Trophoblast cell (in vitro differentiated cells and primary cell): ENCODE results near the gene RNF41.

Experiments used
- DNase-seq, 2 donors: peaks; one replicate each; pipeline ENCODE4 v3.0.0-alpha.2; 2016
- H2AFZ ChIP-seq: 2 replicates; pipeline ENCODE4 v1.6.1; 2013; ENCODE audit warnings: low read length, moderate library complexity, mild to moderate bottlenecking; ENCODE audit not compliant: insufficient read depth, poor library complexity
- H2AK5ac ChIP-seq: 2 replicates; pipeline ENCODE4 v1.6.1; 2013; ENCODE audit warnings: mild to moderate bottlenecking, low read length
- H2BK120ac ChIP-seq: 2 replicates; pipeline ENCODE4 v1.6.1; 2013; ENCODE audit warnings: low read length, mild to moderate bottlenecking, moderate library complexity; ENCODE audit not compliant: insufficient read depth, poor library complexity
- H2BK12ac ChIP-seq: 2 replicates; pipeline ENCODE4 v1.6.1; 2013; ENCODE audit warnings: mild to moderate bottlenecking, low read length, moderate library complexity
- H2BK5ac ChIP-seq: 2 replicates; pipeline ENCODE4 v1.6.1; 2013; ENCODE audit warnings: low read length, low read depth, moderate library complexity, mild to moderate bottlenecking; ENCODE audit not compliant: poor library complexity
- H3K14ac ChIP-seq: 2 replicates; pipeline ENCODE4 v1.6.1; 2013; ENCODE audit warnings: mild to moderate bottlenecking, low read length
- H3K18ac ChIP-seq: 2 replicates; pipeline ENCODE4 v1.6.1; 2013; ENCODE audit warnings: mild to moderate bottlenecking, low read length
- H3K23ac ChIP-seq: 2 replicates; pipeline ENCODE4 v1.6.1; 2013; ENCODE audit warnings: low read length
- H3K27ac ChIP-seq: 2 replicates; pipeline ENCODE4 v1.5.1; 2013; ENCODE audit warnings: low read depth, mild to moderate bottlenecking, inconsistent platforms, low read length, moderate library complexity
- H3K27me3 ChIP-seq: 2 replicates; pipeline ENCODE4 v1.6.1; 2013; ENCODE audit warnings: inconsistent platforms, mild to moderate bottlenecking, low read length, moderate library complexity; ENCODE audit not compliant: insufficient read depth
- H3K36me3 ChIP-seq, 2 experiments: 1 replicate in 1 of 2; 2 replicates in 1 of 2; pipeline ENCODE4 v1.6.1; 2013; ENCODE audit warnings: low read length in 2 of 2, mild to moderate bottlenecking in 2 of 2, moderate library complexity in 1 of 2; ENCODE audit not compliant: insufficient read depth in 2 of 2, control insufficient read depth in 1 of 2
- H3K4ac ChIP-seq: 2 replicates; pipeline ENCODE4 v1.6.1; 2013; ENCODE audit warnings: low read depth, mild to moderate bottlenecking, low read length, moderate library complexity
- H3K4me1 ChIP-seq, 2 experiments: 1 replicate in 1 of 2; 2 replicates in 1 of 2; pipeline ENCODE4 v1.6.1; 2013; ENCODE audit warnings: low read length in 2 of 2, mild to moderate bottlenecking in 2 of 2, moderate library complexity in 1 of 2; ENCODE audit not compliant: insufficient read depth in 2 of 2, control insufficient read depth in 1 of 2
- H3K4me2 ChIP-seq: 2 replicates; pipeline ENCODE4 v1.6.1; 2013; ENCODE audit warnings: inconsistent platforms, mild to moderate bottlenecking, low read length, moderate library complexity
- H3K4me3 ChIP-seq: 2 replicates; pipeline ENCODE4 v1.5.1; 2013; ENCODE audit warnings: mild to moderate bottlenecking, low read depth, low read length, inconsistent platforms
- H3K79me1 ChIP-seq: one replicate; pipeline ENCODE4 v1.6.1; 2013; ENCODE audit warnings: low read length
- H3K79me2 ChIP-seq: 2 replicates; pipeline ENCODE4 v1.6.1; 2013; ENCODE audit warnings: low read length, mild to moderate bottlenecking; ENCODE audit not compliant: control insufficient read depth, insufficient read depth, poor library complexity
- H3K9ac ChIP-seq: 2 replicates; pipeline ENCODE4 v1.6.1; 2013; ENCODE audit warnings: mild to moderate bottlenecking, low read length
- H3K9me3 ChIP-seq: 2 replicates; pipeline ENCODE4 v1.6.1; 2013; ENCODE audit warnings: low read depth, mild to moderate bottlenecking, control low read depth, inconsistent platforms, low read length; ENCODE audit not compliant: insufficient read depth
- H4K12ac ChIP-seq: 2 replicates; pipeline ENCODE4 v1.6.1; 2013; ENCODE audit warnings: low read depth, mild to moderate bottlenecking, low read length, moderate library complexity
- H4K8ac ChIP-seq: 2 replicates; pipeline ENCODE4 v1.6.1; 2013; ENCODE audit warnings: low read depth, mild to moderate bottlenecking, low read length, moderate library complexity
- H4K91ac ChIP-seq: one replicate; pipeline ENCODE4 v1.6.1; 2013; ENCODE audit warnings: low read depth, mild to moderate bottlenecking, low read length, moderate library complexity
- WGBS: extraction: QIAGEN DNeasy Blood & Tissue Kit; methylation state at CpG from one replicate; pipeline ENCODE4 v1.1.7; 2013; ENCODE audit warnings: missing lambda C conversion rate; ENCODE audit not compliant: insufficient read length, insufficient coverage; ENCODE audit errors: extremely low coverage; 5-methylcytosine and 5-hydroxymethylcytosine counted together

RNF41 gene

DNA sequence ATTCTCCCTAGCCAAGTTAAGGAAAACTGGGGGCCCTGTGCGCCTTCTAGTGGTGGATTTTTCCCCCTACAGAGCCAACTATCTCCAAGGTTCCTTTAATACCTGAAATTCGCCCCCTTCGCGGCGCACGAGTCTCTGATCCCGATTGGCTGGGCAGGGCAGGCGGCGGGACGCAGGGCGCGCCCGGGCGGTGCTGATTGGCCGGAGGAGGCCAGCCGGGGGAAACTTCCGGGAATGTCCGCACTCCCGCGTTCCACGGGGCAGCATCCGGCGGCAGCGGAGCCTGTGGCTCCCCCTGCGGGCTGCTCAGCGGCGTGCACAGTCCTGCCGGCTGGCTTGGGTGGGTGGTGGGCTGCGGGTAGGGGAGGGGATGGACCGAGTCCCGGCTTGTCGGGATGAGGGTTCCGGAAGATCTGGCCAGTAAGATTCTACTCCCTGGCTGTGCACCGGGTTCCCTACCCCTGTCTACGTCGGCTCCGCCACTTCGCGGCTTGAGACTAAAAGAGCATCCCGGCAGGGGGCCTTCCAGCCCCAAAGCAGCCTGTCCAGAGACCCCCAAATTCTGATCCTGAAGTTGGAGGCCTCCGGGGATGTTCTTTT, 2.5 kb upstream of the RNF41 start, which contains the start of gene NABP2:
Gene NABP2, plus strand, starts transcription at position 241 of the 600 bp plus-strand sequence. CDS start 515 bp downstream, outside the sequence.
- Histone ChIP-seq H2AFZ (peak within 1 kb of the TSS; percentile 72), H3K27me3 (no peaks in the 10 kb centered on the region), H3K4me3 (peak within 1 kb of the TSS; percentile 70), H3K4ac (no peak within 1 kb of the TSS), H3K36me3 (peaks cover 0 to 3% of the 10 kb centered on the region in 2 experiments), H2AK5ac (peak within 1 kb of the TSS; percentile 23), H4K12ac (peak within 1 kb of the TSS; percentile 39), H3K14ac (peak within 1 kb of the TSS; percentile 73), H3K4me1 (peaks cover 2 to 19% of the 10 kb centered on the region in 2 experiments), H3K4me2 (peak within 1 kb of the TSS; percentile 77), H4K8ac (peak within 1 kb of the TSS; percentile 92), H3K9me3 (peaks cover 3% of the 10 kb centered on the region), H2BK120ac (peak within 1 kb of the TSS; percentile 68), H3K79me2 (peaks cover 5% of the 10 kb centered on the region), H3K9ac (peak within 1 kb of the TSS; percentile 79), H4K91ac (peak within 1 kb of the TSS; percentile 72), H2BK12ac (no peak within 1 kb of the TSS), H2BK5ac (no peak within 1 kb of the TSS), H3K18ac (peak within 1 kb of the TSS; percentile 22), H3K23ac (no peak within 1 kb of the TSS), H3K79me1 (peaks cover 15% of the 10 kb centered on the region), H3K27ac (peak within 1 kb of the TSS; percentile 58)
- peak; percentile 99 for DNase-seq
- WGBS, result no CpG with 5 or more reads among the region's 41 CpGs

DNA sequence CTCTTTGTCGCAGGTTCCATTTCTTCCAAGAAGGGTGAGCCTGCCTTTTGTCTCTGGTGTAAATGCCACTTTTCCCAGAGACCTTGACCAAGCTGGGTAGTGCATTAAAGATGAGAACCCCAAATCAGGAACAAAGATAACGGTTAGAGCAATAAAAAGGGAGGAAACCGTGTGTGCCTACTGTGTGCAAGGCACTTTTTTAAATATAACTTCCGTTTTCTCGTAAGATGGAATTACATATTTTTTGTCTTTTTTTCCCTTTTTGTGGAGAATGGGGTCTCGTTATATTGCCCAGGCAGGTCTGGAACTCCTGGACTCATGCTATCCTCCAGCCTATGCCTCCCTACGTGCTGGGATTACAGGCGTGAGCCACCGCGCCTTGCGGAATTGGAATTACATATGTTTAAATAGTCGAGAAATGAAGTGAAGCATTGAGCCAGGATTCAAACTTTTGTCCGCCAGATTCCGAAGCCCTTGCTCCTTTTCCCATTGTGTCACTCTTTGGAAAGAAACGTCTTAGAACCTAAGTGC, 1.9 kb upstream of the RNF41 start:
- peak overlapping the region; percentile 77 for H3K4me2 ChIP-seq
- no peak for DNase-seq
- H2AK5ac ChIP-seq, result no peak overlapping the region
- no peak overlapping the region for H4K12ac ChIP-seq
- H3K23ac ChIP-seq, result no peak overlapping the region
- peak overlapping the region; percentile 72 for H4K91ac ChIP-seq
- H2BK12ac ChIP-seq, result no peak overlapping the region
- no peaks in the 10 kb centered on the region for H3K27me3 ChIP-seq
- no CpG with 5 or more reads among the region's 15 CpGs for WGBS
- no peak overlapping the region for H3K4me3 ChIP-seq
- no peak overlapping the region for H2BK5ac ChIP-seq
- no peak overlapping the region for H3K4ac ChIP-seq
- peaks cover 0 to 2% of the 10 kb centered on the region in 2 experiments for H3K36me3 ChIP-seq
- peaks cover 2 to 19% of the 10 kb centered on the region in 2 experiments for H3K4me1 ChIP-seq
- no peak overlapping the region for H3K18ac ChIP-seq
- peak overlapping the region; percentile 58 for H3K27ac ChIP-seq
- peak overlapping the region; percentile 42 for H3K9ac ChIP-seq
- peak overlapping the region; percentile 92 for H4K8ac ChIP-seq
- peak overlapping the region; percentile 73 for H3K14ac ChIP-seq
- peaks cover 5% of the 10 kb centered on the region for H3K79me2 ChIP-seq
- peak overlapping the region; percentile 72 for H2AFZ ChIP-seq
- H2BK120ac ChIP-seq, result peak overlapping the region; percentile 68
- peaks cover 15% of the 10 kb centered on the region for H3K79me1 ChIP-seq
- H3K9me3 ChIP-seq, result peaks cover 3% of the 10 kb centered on the region

DNA sequence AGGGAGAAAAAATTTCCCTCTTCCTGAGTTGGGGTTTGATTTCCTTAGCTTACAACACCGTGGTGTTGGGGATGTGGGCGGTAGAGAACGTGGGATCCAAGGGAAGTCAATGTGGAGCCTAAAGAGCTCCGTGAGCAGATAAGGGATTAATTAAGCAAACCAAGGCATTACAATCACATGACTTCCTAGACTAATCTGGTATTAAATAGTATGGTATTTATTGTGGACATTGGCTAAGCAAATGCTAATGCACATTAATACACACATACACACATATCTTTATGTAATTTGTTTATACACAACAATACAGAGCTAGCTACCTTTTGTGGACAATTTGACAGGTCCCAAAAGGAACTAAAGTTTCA, 791 bp upstream of the RNF41 start:
- peaks cover 2% of the 10 kb centered on the region in 2 experiments for H3K36me3 ChIP-seq
- H3K23ac ChIP-seq, result no peak overlapping the region
- peak overlapping the region; percentile 81 for H3K14ac ChIP-seq
- peaks cover 15% of the 10 kb centered on the region for H3K79me1 ChIP-seq
- H3K79me2 ChIP-seq, result peaks cover 6% of the 10 kb centered on the region
- peak overlapping the region; percentile 24 for H3K9ac ChIP-seq
- H4K8ac ChIP-seq, result peak overlapping the region; percentile 98
- H2BK12ac ChIP-seq, result peak overlapping the region; percentile 28
- peak overlapping the region; percentile 90 for H4K91ac ChIP-seq
- peak overlapping the region; percentile 82 for H2AFZ ChIP-seq
- H2BK5ac ChIP-seq, result peak overlapping the region; percentile 82
- H3K27me3 ChIP-seq, result no peaks in the 10 kb centered on the region
- peak overlapping the region; percentile 85 for H4K12ac ChIP-seq
- H3K27ac ChIP-seq, result peak overlapping the region; percentile 98
- peaks cover 3% of the 10 kb centered on the region for H3K9me3 ChIP-seq
- H3K4me3 ChIP-seq, result no peak overlapping the region
- H3K4ac ChIP-seq, result peak overlapping the region; percentile 65
- H3K4me1 ChIP-seq, result peaks cover 2 to 19% of the 10 kb centered on the region in 2 experiments
- H2AK5ac ChIP-seq, result peak overlapping the region; percentile 98
- DNase-seq, result peak in 1 of 2 donors; percentile 40
- peak overlapping the region; percentile 95 for H3K18ac ChIP-seq
- no CpG with 5 or more reads among the region's 4 CpGs for WGBS
- peak overlapping the region; percentile 78 for H3K4me2 ChIP-seq
- H2BK120ac ChIP-seq, result peak overlapping the region; percentile 48

DNA sequence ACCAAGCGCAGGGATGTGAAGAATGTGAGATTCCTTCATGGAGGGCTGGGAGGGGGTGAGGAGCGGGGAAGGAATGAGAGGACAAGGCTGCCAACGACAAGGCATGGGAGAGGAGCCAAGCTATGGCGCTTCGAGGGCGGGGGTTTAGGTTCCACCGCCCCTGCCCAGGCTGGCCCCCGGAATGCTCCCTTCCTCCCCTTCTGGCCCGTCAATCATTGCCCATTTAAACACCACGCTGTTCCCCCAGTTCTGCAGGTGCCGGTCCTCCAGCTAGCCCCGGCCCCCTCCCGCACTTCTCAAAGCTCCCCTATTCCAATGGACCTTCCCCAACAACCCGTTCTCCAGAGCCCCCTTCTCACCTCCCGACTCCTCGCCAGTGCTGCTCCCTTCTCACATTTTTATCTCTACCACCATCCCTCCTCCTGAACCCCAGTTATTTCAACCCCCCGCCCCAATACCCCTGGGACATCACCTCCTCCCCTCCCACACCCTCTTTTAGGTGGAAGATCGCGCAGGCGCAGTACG, 428 bp downstream of the RNF41 start:
- Histone ChIP-seq H3K18ac (peak overlapping the region; percentile 67), H3K27me3 (no peaks in the 10 kb centered on the region), H3K4me3 (peak overlapping the region; percentile 79), H2BK120ac (peak overlapping the region; percentile 9), H3K36me3 (peaks cover 3 to 7% of the 10 kb centered on the region in 2 experiments), H3K14ac (peak overlapping the region; percentile 69), H3K79me2 (peaks cover 7% of the 10 kb centered on the region), H3K4me1 (peaks cover 2 to 19% of the 10 kb centered on the region in 2 experiments), H2AFZ (peak overlapping the region; percentile 32), H4K8ac (peak overlapping the region; percentile 59), H3K27ac (peak overlapping the region; percentile 90), H3K9ac (peak overlapping the region; percentile 79), H3K9me3 (peaks cover 3% of the 10 kb centered on the region), H2BK5ac (peak overlapping the region; percentile 46), H2BK12ac (no peak overlapping the region), H4K91ac (peak overlapping the region; percentile 28), H4K12ac (peak overlapping the region; percentile 38), H3K79me1 (peaks cover 15% of the 10 kb centered on the region), H3K23ac (no peak overlapping the region), H3K4me2 (peak overlapping the region; percentile 94), H3K4ac (peak overlapping the region; percentile 31), H2AK5ac (no peak overlapping the region)
- DNase-seq, result peak; percentile 34 to 67
- WGBS, result no CpG with 5 or more reads among the region's 21 CpGs
